Endodermal cell (in vitro differentiated cells): ENCODE data around the gene SYCP2. TPM values are rescaled to one million over a fixed set of nuclear protein-coding genes. Genes with fewer than 3 reads are reported as not detected.
"Not testable (repeated sequence)": the region's sequence is repeated elsewhere in the genome, so short reads cannot be mapped to it uniquely, and the experiment has no call there.

Source experiments
- DNase-seq: peaks from one replicate; pipeline ENCODE4 v3.0.0-alpha.2; 2017
- H3K27ac ChIP-seq: 2 replicates; pipeline ENCODE4 v1.5.1; 2013; ENCODE audit warnings: mild to moderate bottlenecking, low read depth, low read length, moderate library complexity
- H3K27me3 ChIP-seq: 2 replicates; pipeline ENCODE4 v1.6.1; 2013; ENCODE audit warnings: mild to moderate bottlenecking, low read length, moderate library complexity; ENCODE audit not compliant: insufficient read depth, control insufficient read depth, poor library complexity, severe bottlenecking
- H3K36me3 ChIP-seq: 2 replicates; pipeline ENCODE4 v1.7.0; 2013; ENCODE audit warnings: mild to moderate bottlenecking, low read length, moderate library complexity; ENCODE audit not compliant: control insufficient read depth, insufficient read depth
- H3K4me1 ChIP-seq: one replicate; pipeline ENCODE4 v1.7.0; 2013; ENCODE audit warnings: low read length; ENCODE audit not compliant: control insufficient read depth, insufficient read depth
- H3K4me3 ChIP-seq: 2 replicates; pipeline ENCODE4 v1.5.1; 2013; ENCODE audit warnings: mild to moderate bottlenecking, low read length, moderate library complexity
- H3K9ac ChIP-seq: 2 replicates; pipeline ENCODE4 v1.6.1; 2013; ENCODE audit warnings: mild to moderate bottlenecking, low read length, moderate library complexity; ENCODE audit not compliant: poor library complexity, severe bottlenecking; ENCODE audit errors: extremely low read depth
- H3K9me3 ChIP-seq: 2 replicates; pipeline ENCODE4 v1.6.1; 2013; ENCODE audit warnings: mild to moderate bottlenecking, low read length, moderate library complexity; ENCODE audit not compliant: control insufficient read depth
- H3K27ac Mint-ChIP-seq: 2 replicates; pipeline ENCODE4 v1.8.0; 2020; ENCODE audit warnings: mixed read lengths
- H3K27me3 Mint-ChIP-seq: 2 replicates; pipeline ENCODE4 v1.8.0; 2021; ENCODE audit warnings: mild to moderate bottlenecking, mixed read lengths; ENCODE audit not compliant: insufficient read depth
- H3K36me3 Mint-ChIP-seq: 2 replicates; pipeline ENCODE4 v1.8.0; 2020; ENCODE audit warnings: low read depth, mixed read lengths
- H3K4me1 Mint-ChIP-seq: 2 replicates; pipeline ENCODE4 v1.8.0; 2020; ENCODE audit warnings: mixed read lengths
- H3K4me3 Mint-ChIP-seq: 2 replicates; pipeline ENCODE4 v1.8.0; 2020; ENCODE audit warnings: mild to moderate bottlenecking, moderate library complexity, mixed read lengths
- H3K9me3 Mint-ChIP-seq: 2 replicates; pipeline ENCODE4 v1.8.0; 2020; ENCODE audit warnings: mild to moderate bottlenecking, mixed read lengths
- CTCF ChIP-seq: fragments of 200-600 bp; sonication (generic); conservative IDR thresholded peaks from 2 replicates; pipeline ENCODE4 v1.5.0; 2021; ENCODE audit warnings: antibody characterized with exemption, mild to moderate bottlenecking
- WGBS, 2 experiments: methylation state at CpG; one replicate each; pipeline versions ENCODE4 v1.1.5 to v1.1.7; 2013; ENCODE audit warnings: missing lambda C conversion rate in 2 of 2, mixed read lengths in 1 of 2; ENCODE audit not compliant: insufficient coverage in 1 of 2, insufficient read length in 1 of 2; 5-methylcytosine and 5-hydroxymethylcytosine counted together
- total RNA-seq, 2 donors: library from RNA; stranded (reverse); fragmentation: NEBNext Ultra II Directional in 1 of 2; extraction: Animal tissue kit (Norgen Biotek cat#: 25700) in 1 of 2; gene quantifications; 2 replicates in 1 of 2; 3 replicates in 1 of 2; pipeline ENCODE4 v1.2.1, GENCODE V29; 2021

Gene SYCP2
- total RNA-seq, 2 donors from 2014 or later, result 1.2 to 1.4 TPM

- no peak overlapping the region for H3K27ac ChIP-seq
- Mint-ChIP-seq H3K27me3 (peaks cover 12% of the 10 kb centered on the region), H3K4me3 (no peak overlapping the region), H3K36me3 (no peaks in the 10 kb centered on the region), H3K27ac (no peak overlapping the region), H3K9me3 (peaks cover 14% of the 10 kb centered on the region), H3K4me1 (no peaks in the 10 kb centered on the region)
- no peaks in the 10 kb centered on the region for H3K27me3 ChIP-seq
- 72 to 80% methylated on average over 2 of the region's 2 CpGs for WGBS, 2 experiments
- no peak overlapping the region for H3K9ac ChIP-seq
- no peak for TF ChIP-seq CTCF
- no peak for DNase-seq
- H3K36me3 ChIP-seq, result no peaks in the 10 kb centered on the region
- H3K4me1 ChIP-seq, result no peaks in the 10 kb centered on the region
- no peak overlapping the region for H3K4me3 ChIP-seq
- no peaks in the 10 kb centered on the region for H3K9me3 ChIP-seq
Observed at GRCh38 chr20:59857966-59858365, 75.5 kb downstream of the SYCP2 start.

DNA sequence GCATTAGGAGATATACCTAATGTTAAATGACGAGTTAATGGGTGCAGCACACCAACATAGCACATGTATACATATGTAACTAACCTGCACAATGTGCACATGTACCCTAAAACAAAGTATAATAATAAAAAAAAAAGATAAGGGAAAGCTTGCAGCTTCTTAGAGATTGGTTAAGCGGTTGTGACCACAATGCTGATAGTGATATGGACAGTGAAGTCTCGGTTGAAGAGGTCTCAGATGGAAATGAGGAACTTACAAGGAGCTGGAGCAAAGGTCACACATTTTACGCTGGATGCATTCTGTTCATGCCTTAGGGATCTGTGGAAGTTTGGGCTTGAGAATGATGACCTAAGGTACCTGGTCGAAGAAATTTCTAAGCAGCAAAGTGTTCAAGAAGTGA, 76.5 kb downstream of the SYCP2 start:
- Mint-ChIP-seq H3K27me3 (peaks cover 12% of the 10 kb centered on the region), H3K9me3 (peaks cover 14% of the 10 kb centered on the region)
- not testable (repeated sequence) for H3K36me3 Mint-ChIP-seq, H3K4me3 Mint-ChIP-seq, DNase-seq, H3K9ac ChIP-seq, H3K4me3 ChIP-seq, H3K9me3 ChIP-seq, H3K27ac ChIP-seq, H3K27me3 ChIP-seq, H3K4me1 Mint-ChIP-seq, H3K4me1 ChIP-seq, H3K27ac Mint-ChIP-seq, H3K36me3 ChIP-seq
- 83 to 85% methylated on average over 4 of the region's 5 CpGs for WGBS, 2 experiments

DNA sequence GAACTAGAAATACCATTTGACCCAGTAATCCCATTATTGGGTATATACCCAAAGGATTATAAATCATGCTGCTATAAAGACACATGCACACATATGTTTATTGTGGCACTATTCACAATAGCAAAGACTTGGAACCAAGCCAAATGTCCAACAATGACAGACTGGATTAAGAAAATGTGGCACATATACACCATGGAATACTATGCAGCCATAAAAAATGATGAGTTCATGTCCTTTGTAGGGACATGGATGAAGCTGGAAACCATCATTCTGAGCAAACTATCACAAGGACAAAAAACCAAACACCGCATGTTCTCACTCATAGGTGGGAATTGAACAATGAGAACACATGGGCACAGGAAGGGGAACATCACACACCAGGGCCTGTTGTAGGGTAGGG, 76.9 kb downstream of the SYCP2 start:
- not testable (repeated sequence) for H3K27ac Mint-ChIP-seq, H3K36me3 Mint-ChIP-seq, H3K4me1 ChIP-seq, H3K9me3 ChIP-seq, H3K4me1 Mint-ChIP-seq, H3K27ac ChIP-seq, DNase-seq, H3K9ac ChIP-seq, H3K4me3 ChIP-seq, H3K4me3 Mint-ChIP-seq, H3K27me3 ChIP-seq, H3K36me3 ChIP-seq
- 57% methylated on average over 1 of the region's 1 CpG; no CpG with 5 or more reads in 1 of the 2 experiments for WGBS, 2 experiments
- peaks cover 12% of the 10 kb centered on the region for H3K27me3 Mint-ChIP-seq
- peaks cover 14% of the 10 kb centered on the region for H3K9me3 Mint-ChIP-seq

DNA sequence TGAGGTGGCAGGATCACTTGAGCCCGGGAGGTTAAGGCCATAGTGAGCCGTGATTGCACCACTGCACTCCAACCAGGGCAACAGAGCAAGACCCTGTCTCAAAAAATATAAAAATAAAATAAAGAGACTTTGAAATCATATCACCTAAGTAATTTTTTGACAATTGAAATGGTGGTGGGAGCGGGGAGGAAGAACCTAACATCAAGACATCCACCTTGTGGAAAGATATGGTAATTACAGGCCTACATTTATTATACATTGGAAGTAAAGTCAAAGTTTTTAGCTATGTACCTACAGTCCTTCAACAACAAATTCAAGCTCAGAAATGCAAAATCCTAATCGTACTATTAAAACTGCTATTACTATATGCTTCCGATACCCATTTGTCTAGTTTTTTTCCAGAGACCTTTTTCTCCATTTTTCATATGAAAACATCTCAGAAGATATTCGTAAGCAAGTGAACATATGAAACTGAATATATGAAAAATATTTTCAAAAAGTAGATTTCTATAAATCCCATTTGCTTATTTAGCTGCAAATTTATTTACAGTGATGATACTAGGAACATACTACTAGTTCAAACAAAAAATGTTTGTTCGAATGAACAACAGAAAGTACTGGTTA, 83.3 kb downstream of the SYCP2 start:
- Histone ChIP-seq H3K27ac (no peak overlapping the region), H3K27me3 (no peaks in the 10 kb centered on the region), H3K9me3 (no peaks in the 10 kb centered on the region), H3K4me3 (no peak overlapping the region), H3K9ac (no peak overlapping the region), H3K36me3 (no peaks in the 10 kb centered on the region), H3K4me1 (no peaks in the 10 kb centered on the region)
- no peak overlapping the region for H3K27ac Mint-ChIP-seq
- H3K4me3 Mint-ChIP-seq, result no peak overlapping the region
- H3K36me3 Mint-ChIP-seq, result no peaks in the 10 kb centered on the region
- H3K9me3 Mint-ChIP-seq, result peaks cover 5% of the 10 kb centered on the region
- no peak for DNase-seq
- peak; percentile 80 for TF ChIP-seq CTCF
- H3K27me3 Mint-ChIP-seq, result peaks cover 11% of the 10 kb centered on the region
- 43 to 68% methylated on average over 2 to 6 of the region's 7 CpGs for WGBS, 2 experiments
- H3K4me1 Mint-ChIP-seq, result no peaks in the 10 kb centered on the region
